H1 (cell line): ENCODE results near the gene SCNM1. TPM values are rescaled to one million over a fixed set of nuclear protein-coding genes. Genes with fewer than 3 reads are reported as not detected.

Experiments used
- CTCF ChIA-PET: fragments of 300-600 bp; sonication (Branson Sonifier 250); formaldehyde crosslinking; loops from one replicate; lab custom pipeline; 2021; ENCODE audit not compliant: partially characterized antibody; lab: Charles Lee
- POLR2A ChIA-PET: fragments of 300-600 bp; sonication (Branson Sonifier 250); formaldehyde crosslinking; loops from one replicate; lab custom pipeline; 2021; ENCODE audit warnings: inconsistent platforms; ENCODE audit not compliant: partially characterized antibody; lab: Charles Lee
- DNase-seq, 2 experiments: peaks; one replicate each; pipeline versions ENCODE4 v3.0.0 to v3.0.0-alpha.2; 2010 to 2022; ENCODE audit warnings: low spot score in 2 of 2, low read depth in 1 of 2, mixed read lengths in 1 of 2
- FAIRE-seq: peaks from 2 replicates; lab custom pipeline; 2011; peaks lifted over from hg19 to GRCh38; lab: Jason Lieb, UNC
- H2AFZ ChIP-seq: 2 replicates; pipeline ENCODE4 v1.8.1; 2012; ENCODE audit warnings: low read length, inconsistent platforms
- H2AK5ac ChIP-seq: 2 replicates; pipeline ENCODE4 v1.6.1; 2013; ENCODE audit warnings: low read depth, low read length
- H2BK120ac ChIP-seq: replicated peaks from 2 replicates; pipeline ENCODE3; 2013; ENCODE audit warnings: low read depth, low read length, inconsistent platforms
- H2BK12ac ChIP-seq: 2 replicates; pipeline ENCODE4 v1.6.1; 2013; ENCODE audit warnings: low read depth, low read length
- H2BK15ac ChIP-seq: 2 replicates; pipeline ENCODE4 v1.6.1; 2013; ENCODE audit warnings: low read length
- H2BK20ac ChIP-seq: 2 replicates; pipeline ENCODE4 v1.6.1; 2013; ENCODE audit warnings: low read length
- H2BK5ac ChIP-seq: 2 replicates; pipeline ENCODE4 v1.6.1; 2013; ENCODE audit warnings: low read depth, low read length
- H3K14ac ChIP-seq: 2 replicates; pipeline ENCODE4 v1.6.1; 2013; ENCODE audit warnings: inconsistent platforms; ENCODE audit not compliant: insufficient read length
- H3K18ac ChIP-seq: 2 replicates; pipeline ENCODE4 v1.6.1; 2013; ENCODE audit warnings: low read length; ENCODE audit errors: extremely low read depth
- H3K23ac ChIP-seq: 2 replicates; pipeline ENCODE4 v1.6.1; 2013; ENCODE audit warnings: inconsistent platforms; ENCODE audit not compliant: insufficient read length
- H3K23me2 ChIP-seq: 2 replicates; pipeline ENCODE4 v1.6.1; 2013; ENCODE audit warnings: low read depth, low read length
- H3K27ac ChIP-seq: 2 replicates; pipeline ENCODE4 v1.6.1; 2011; ENCODE audit warnings: low read depth, low read length, inconsistent platforms
- H3K27me3 ChIP-seq, 4 experiments: replicated peaks in 1 of 4; 1 replicate in 1 of 4; 2 replicates in 3 of 4; pipeline versions ENCODE4 v1.6.1 to v1.8.1; 2011 to 2013; ENCODE audit warnings: low read length in 3 of 4, mild to moderate bottlenecking in 3 of 4, inconsistent platforms in 2 of 4, mixed read lengths in 2 of 4, moderate library complexity in 1 of 4; ENCODE audit not compliant: control insufficient read depth in 3 of 4, insufficient read depth in 3 of 4; ENCODE audit errors: extremely low read depth in 1 of 4
- H3K36me3 ChIP-seq, 4 experiments: 2 replicates each; pipeline versions ENCODE4 v1.6.1 to v1.8.1; 2011 to 2013; ENCODE audit warnings: mild to moderate bottlenecking in 4 of 4, low read length in 3 of 4, moderate library complexity in 2 of 4, control low read depth in 1 of 4, inconsistent platforms in 1 of 4; ENCODE audit not compliant: insufficient read depth in 4 of 4, control insufficient read depth in 2 of 4
- H3K4ac ChIP-seq: replicated peaks from 2 replicates; pipeline ENCODE3; 2013; ENCODE audit warnings: low read length, low read depth, mixed read lengths, inconsistent platforms; ENCODE audit not compliant: insufficient read length
- H3K4me1 ChIP-seq, 4 experiments: replicated peaks in 1 of 4; 1 replicate in 1 of 4; 2 replicates in 3 of 4; pipeline versions ENCODE4 v1.6.1 to v1.8.1; 2011 to 2013; ENCODE audit warnings: low read length in 3 of 4, inconsistent platforms in 2 of 4, mixed read lengths in 1 of 4; ENCODE audit not compliant: insufficient read depth in 4 of 4, control insufficient read depth in 3 of 4
- H3K4me2 ChIP-seq, 2 experiments: 2 replicates each; pipeline versions ENCODE4 v1.6.1 to v1.8.1; 2011 to 2013; ENCODE audit warnings: low read depth in 2 of 2, low read length in 2 of 2, control low read depth in 1 of 2, inconsistent platforms in 1 of 2, mild to moderate bottlenecking in 1 of 2; ENCODE audit not compliant: insufficient read depth in 1 of 2
- H3K4me3 ChIP-seq, 4 experiments: fragments of 200-600, 300-600 bp in 1 of 4; sonication (generic), shearing (Covaris generic), sonication (Bioruptor Twin) in 1 of 4; 2 replicates each; pipeline versions ENCODE4 v1.5.1 to v1.8.1; 2011 to 2016; ENCODE audit warnings: low read length in 4 of 4, low read depth in 3 of 4, control low read depth in 2 of 4, inconsistent platforms in 2 of 4, mild to moderate bottlenecking in 2 of 4, mixed read lengths in 1 of 4, moderate library complexity in 1 of 4; ENCODE audit not compliant: insufficient read depth in 2 of 4; ENCODE audit errors: extremely low read depth in 1 of 4
- H3K56ac ChIP-seq: replicated peaks from 2 replicates; pipeline ENCODE3; 2013; ENCODE audit warnings: low read depth, mild to moderate bottlenecking, mixed read lengths, low read length, inconsistent platforms; ENCODE audit not compliant: insufficient read length
- H3K79me1 ChIP-seq: 2 replicates; pipeline ENCODE4 v1.6.1; 2013; ENCODE audit warnings: low read depth, low read length, control low read depth
- H3K79me2 ChIP-seq, 2 experiments: 2 replicates each; pipeline versions ENCODE4 v1.6.1 to v1.8.1; 2012 to 2013; ENCODE audit warnings: low read length in 2 of 2, mild to moderate bottlenecking in 2 of 2, inconsistent platforms in 1 of 2; ENCODE audit not compliant: insufficient read depth in 2 of 2, control insufficient read depth in 1 of 2
- H3K9ac ChIP-seq, 4 experiments: replicated peaks in 1 of 4; 1 replicate in 1 of 4; 2 replicates in 3 of 4; pipeline versions ENCODE4 v1.6.1 to v1.8.1; 2011 to 2013; ENCODE audit warnings: low read depth in 3 of 4, low read length in 3 of 4, control low read depth in 2 of 4, mild to moderate bottlenecking in 2 of 4, moderate library complexity in 2 of 4, inconsistent platforms in 1 of 4; ENCODE audit errors: extremely low read depth in 1 of 4
- H3K9me3 ChIP-seq, 2 experiments: 2 replicates each; pipeline versions ENCODE4 v1.6.1 to v1.8.1; 2012 to 2013; ENCODE audit warnings: mild to moderate bottlenecking in 2 of 2, moderate library complexity in 2 of 2, control low read depth in 1 of 2, inconsistent platforms in 1 of 2, low read depth in 1 of 2, low read length in 1 of 2, mixed read lengths in 1 of 2; ENCODE audit not compliant: insufficient read depth in 2 of 2
- H4K20me1 ChIP-seq, 2 experiments: replicated peaks in 1 of 2; 2 replicates each; pipeline versions ENCODE3 to v1.8.1; 2011 to 2013; ENCODE audit warnings: inconsistent platforms in 2 of 2, low read length in 2 of 2, mild to moderate bottlenecking in 1 of 2; ENCODE audit not compliant: insufficient read depth in 2 of 2, control insufficient read depth in 1 of 2
- H4K5ac ChIP-seq: 2 replicates; pipeline ENCODE4 v1.6.1; 2013; ENCODE audit warnings: low read length, low read depth, mixed read lengths, inconsistent platforms; ENCODE audit not compliant: insufficient read length
- H4K8ac ChIP-seq: 2 replicates; pipeline ENCODE4 v1.8.0; 2013; ENCODE audit warnings: mild to moderate bottlenecking, moderate library complexity, low read length, inconsistent platforms; ENCODE audit not compliant: insufficient read depth; ENCODE audit errors: extremely low read depth
- H4K91ac ChIP-seq: replicated peaks from 2 replicates; pipeline ENCODE3; 2013; ENCODE audit warnings: low read length, mixed read lengths, inconsistent platforms; ENCODE audit not compliant: insufficient read length
- ATF3 ChIP-seq: IDR thresholded peaks from 2 replicates; pipeline ENCODE4 v1.6.1; 2011; ENCODE audit warnings: low read depth, mild to moderate bottlenecking, low read length; ENCODE audit not compliant: insufficient read depth
- BACH1 ChIP-seq: IDR thresholded peaks from 2 replicates; pipeline ENCODE4 v1.6.1; 2012; ENCODE audit warnings: low read length, improper control_type of control experiment
- E2F6 ChIP-seq: IDR thresholded peaks from 2 replicates; pipeline ENCODE4 v1.6.1; 2012; ENCODE audit warnings: inconsistent platforms
- PHF8 ChIP-seq: fragments of 200-600 bp; sonication (generic); conservative IDR thresholded peaks from 2 replicates; pipeline ENCODE4 v1.7.1; 2012; ENCODE audit warnings: low read depth, mild to moderate bottlenecking, inconsistent platforms, low read length, moderate library complexity
- TCF12 ChIP-seq: IDR thresholded peaks from 2 replicates; pipeline ENCODE4 v1.6.1; 2011; ENCODE audit warnings: low read depth, mild to moderate bottlenecking, low read length
- ZNF274 ChIP-seq: IDR thresholded peaks from 2 replicates; pipeline ENCODE4 v1.7.0; 2012; ENCODE audit warnings: low read length, borderline replicate concordance; ENCODE audit errors: extremely low read depth
- WGBS, 2 experiments: shearing (Covaris generic) in 1 of 2; methylation state at CpG; one replicate each; pipeline versions ENCODE4 v1.1.6 to v1.1.7; 2013 to 2015; ENCODE audit warnings: low lambda C conversion rate in 2 of 2, mixed read lengths in 2 of 2, inconsistent platforms in 1 of 2, low coverage in 1 of 2, missing lambda C conversion rate in 1 of 2; ENCODE audit not compliant: insufficient replicate concordance in 2 of 2, insufficient coverage in 1 of 2, insufficient read length in 1 of 2; ENCODE audit errors: extremely low coverage in 1 of 2, missing lambda C conversion rate in 1 of 2; 5-methylcytosine and 5-hydroxymethylcytosine counted together
- polyA plus RNA-seq, 7 experiments: library from polyadenylated mRNA; depleted of rRNA in 3 of 7; stranded (reverse) in 5 of 7; unstranded in 2 of 7; fragments of >200 nt in 5 of 7; fragments of 200-250 nt in 2 of 7; gene quantifications; 1 replicate in 5 of 7; 2 replicates in 1 of 7; 4 replicates in 1 of 7; pipeline versions ENCODE4 v1.2.1 to v1.2.3, GENCODE V29; 2011 to 2013; ENCODE audit warnings: missing spikeins in 2 of 7, mixed read lengths in 2 of 7
- total RNA-seq: library from RNA; stranded (reverse); fragmentation: NEBNext Ultra II Directional; extraction: Animal tissue kit (Norgen Biotek cat#: 25700); gene quantifications from 2 replicates; pipeline ENCODE4 v1.2.1, GENCODE V29; 2021

The SCNM1 gene
- total and polyA plus RNA-seq, 2 of the 8 experiments (the other 6 are each of a cell fraction or from before 2014, with no cell fraction given) = 13.6 to 46.2 TPM

GRCh38 chr1:151210830-151211229, 44.9 kb downstream of the SCNM1 start:
- Histone ChIP-seq H3K23me2 (no peaks in the 10 kb centered on the region), H3K27me3 (no peaks in the 10 kb centered on the region), H3K36me3 (peaks cover 6 to 38% (median 14%) of the 10 kb centered on the region in 4 experiments; a peak in 6 of 8 replicates), H2BK12ac (no peak overlapping the region), H3K4me1 (no peaks in the 10 kb centered on the region), H3K9ac (no peak overlapping the region; a peak in 1 of 7 replicates), H2BK15ac (no peak overlapping the region), H3K79me1 (peaks cover 2% of the 10 kb centered on the region; the same call in 1 of the 2 replicates), H3K4ac (no peak overlapping the region), H3K23ac (no peak overlapping the region), H3K79me2 (peaks cover 3 to 84% of the 10 kb centered on the region in 2 experiments; a peak in 3 of 4 replicates), H4K8ac (no peak overlapping the region), H3K14ac (no peak overlapping the region), H2BK5ac (no peak overlapping the region), H3K56ac (no peak overlapping the region), H4K5ac (no peak overlapping the region), H2BK20ac (no peak overlapping the region), H3K18ac (no peak overlapping the region), H3K27ac (no peak overlapping the region), H3K4me3 (no peak overlapping the region), H3K9me3 (no peaks in the 10 kb centered on the region), H4K20me1 (peaks cover 2 to 9% of the 10 kb centered on the region in 2 experiments), H3K4me2 (no peak overlapping the region), H2AK5ac (no peak overlapping the region), H4K91ac (no peak overlapping the region), H2BK120ac (no peak overlapping the region), H2AFZ (no peak overlapping the region)
- DNase-seq (no peak), FAIRE-seq (no peak)
- ChIA-PET CTCF (interaction anchor here (1.0 to 1.6 kb wide), 4 partner anchors 9 to 15 kb away, joined by 3 read pairs; no protein-coding TSS in a partner anchor), POLR2A (interaction anchor here (1.0 to 2.1 kb wide), 6 partner anchors 10 to 164 kb away, joined by 3 to 7 read pairs (median 4); partner anchors contain the start of genes PIP5K1A and VPS72)
- WGBS, 2 experiments = 100% methylated on average over 1 of the region's 1 CpG; no CpG with 5 or more reads in 1 of the 2 experiments
- TF ChIP-seq E2F6 (no peak), ATF3 (no peak), PHF8 (no peak), BACH1 (no peak), TCF12 (no peak), ZNF274 (no peak)
